SK-N-MC (cell line): Measurements from ENCODE around the gene PLPP7.

Source experiments
- DNase-seq: peaks from one replicate; pipeline ENCODE4 v3.0.0-alpha.2; 2011; ENCODE audit warnings: low read depth, low spot score
- H3K27ac ChIP-seq: fragments of 200-600 bp; sonication (generic); 2 replicates; pipeline ENCODE4 v1.5.1; 2016; ENCODE audit warnings: mixed run types
- H3K36me3 ChIP-seq: fragments of 200-600 bp; sonication (generic); 2 replicates; pipeline ENCODE4 v1.6.1; 2017; ENCODE audit warnings: antibody characterized with exemption, low read length, mixed read lengths; ENCODE audit not compliant: insufficient read depth
- H3K4me3 ChIP-seq: fragments of 200-600 bp; sonication (generic); 2 replicates; pipeline ENCODE4 v1.5.1; 2016
- H3K9ac ChIP-seq: fragments of 200-600 bp; sonication (generic); 2 replicates; pipeline ENCODE4 v1.8.0; 2017; ENCODE audit warnings: mixed run types, mixed read lengths; ENCODE audit not compliant: insufficient read length
- H3K9me3 ChIP-seq: fragments of 200-600 bp; sonication (generic); 2 replicates; pipeline ENCODE4 v1.6.1; 2017; ENCODE audit warnings: low read depth, mild to moderate bottlenecking, antibody characterized with exemption, low read length, moderate library complexity, mixed read lengths
- EZH2 ChIP-seq: fragments of 200-600 bp; sonication (generic); IDR thresholded peaks from one replicate; pipeline ENCODE4 v1.6.1; 2017; ENCODE audit warnings: antibody characterized with exemption
- FOXP2 ChIP-seq: optimal IDR thresholded peaks from 2 replicates; pipeline ENCODE3; 2011; ENCODE audit warnings: mild to moderate bottlenecking, moderate library complexity; ENCODE audit not compliant: insufficient read depth; ENCODE audit errors: extremely low read length, control extremely low read depth
- POLR2AphosphoS5 ChIP-seq: IDR thresholded peaks from 2 replicates; pipeline ENCODE4 v1.6.1; 2012; ENCODE audit warnings: mild to moderate bottlenecking, low read depth, low read length, borderline replicate concordance

Gene PLPP7

GRCh38 chr9:131278702-131279111, 10.8 kb upstream of the PLPP7 start:
- no peak overlapping the region for H3K9ac ChIP-seq

GRCh38 chr9:131279196-131279862, 10.2 kb upstream of the PLPP7 start:
- Histone ChIP-seq H3K36me3 (no peaks in the 10 kb centered on the region), H3K27ac (no peak overlapping the region), H3K9me3 (no peaks in the 10 kb centered on the region), H3K4me3 (no peak overlapping the region), H3K9ac (no peak overlapping the region)
- DNase-seq: no peak
- TF ChIP-seq POLR2AphosphoS5 (no peak), FOXP2 (no peak)

More at GRCh38 chr9:131278702-131279111, 10.8 kb upstream of the PLPP7 start:
- no peak for DNase-seq
- TF ChIP-seq EZH2: no peak
- no peak for TF ChIP-seq FOXP2
- no peak for TF ChIP-seq POLR2AphosphoS5
- Histone ChIP-seq H3K9me3 (no peaks in the 10 kb centered on the region), H3K27ac (no peak overlapping the region), H3K4me3 (no peak overlapping the region), H3K36me3 (no peaks in the 10 kb centered on the region)

- no peak for DNase-seq
- TF ChIP-seq FOXP2 (no peak), EZH2 (no peak), POLR2AphosphoS5 (no peak)
- Histone ChIP-seq H3K4me3 (no peak overlapping the region), H3K27ac (no peak overlapping the region), H3K9ac (no peak overlapping the region), H3K36me3 (no peaks in the 10 kb centered on the region), H3K9me3 (no peaks in the 10 kb centered on the region)
Measured at GRCh38 chr9:131279863-131280570, 9.5 kb upstream of the PLPP7 start.

- Histone ChIP-seq H3K9ac (no peak overlapping the region), H3K4me3 (no peak overlapping the region), H3K36me3 (no peaks in the 10 kb centered on the region), H3K27ac (no peak overlapping the region), H3K9me3 (no peaks in the 10 kb centered on the region)
- no peak for DNase-seq
- TF ChIP-seq EZH2 (no peak), FOXP2 (no peak), POLR2AphosphoS5 (no peak)
Measured at GRCh38 chr9:131280660-131281059, 8.9 kb upstream of the PLPP7 start.

- Histone ChIP-seq H3K4me3 (no peak overlapping the region), H3K36me3 (no peaks in the 10 kb centered on the region), H3K9me3 (no peaks in the 10 kb centered on the region), H3K27ac (no peak overlapping the region), H3K9ac (no peak overlapping the region)
- no peak for DNase-seq
- TF ChIP-seq EZH2 (no peak), FOXP2 (no peak), POLR2AphosphoS5 (no peak)
Measured at GRCh38 chr9:131281119-131281965, 8.2 kb upstream of the PLPP7 start.

- Histone ChIP-seq H3K36me3 (no peaks in the 10 kb centered on the region), H3K9ac (no peak overlapping the region), H3K4me3 (no peak overlapping the region), H3K9me3 (no peaks in the 10 kb centered on the region), H3K27ac (no peak overlapping the region)
- TF ChIP-seq FOXP2 (no peak), POLR2AphosphoS5 (no peak), EZH2 (no peak)
- no peak for DNase-seq
Measured at GRCh38 chr9:131282175-131282574, 7.3 kb upstream of the PLPP7 start.

- no peak for DNase-seq
Measured at GRCh38 chr9:131282688-131283422, 6.7 kb upstream of the PLPP7 start.

More at GRCh38 chr9:131282688-131283422, 6.7 kb upstream of the PLPP7 start:
- Histone ChIP-seq H3K9me3 (no peaks in the 10 kb centered on the region), H3K36me3 (no peaks in the 10 kb centered on the region), H3K9ac (no peak overlapping the region), H3K4me3 (peak overlapping the region; percentile 45; the same call in 1 of the 2 replicates), H3K27ac (no peak overlapping the region)
- TF ChIP-seq EZH2 (no peak), FOXP2 (no peak), POLR2AphosphoS5 (no peak)
